ENCODE data around the gene CNTNAP2. TPM values are rescaled to one million over a fixed set of nuclear protein-coding genes. Genes with fewer than 3 reads are reported as not detected.

CNTNAP2 gene
- total and polyA plus RNA-seq, 9 of the 15 experiments (the other 6 are each of a cell fraction or from before 2014, with no cell fraction given): 0.04 to 0.62 (median 0.09) TPM; not detected in 4

DNA sequence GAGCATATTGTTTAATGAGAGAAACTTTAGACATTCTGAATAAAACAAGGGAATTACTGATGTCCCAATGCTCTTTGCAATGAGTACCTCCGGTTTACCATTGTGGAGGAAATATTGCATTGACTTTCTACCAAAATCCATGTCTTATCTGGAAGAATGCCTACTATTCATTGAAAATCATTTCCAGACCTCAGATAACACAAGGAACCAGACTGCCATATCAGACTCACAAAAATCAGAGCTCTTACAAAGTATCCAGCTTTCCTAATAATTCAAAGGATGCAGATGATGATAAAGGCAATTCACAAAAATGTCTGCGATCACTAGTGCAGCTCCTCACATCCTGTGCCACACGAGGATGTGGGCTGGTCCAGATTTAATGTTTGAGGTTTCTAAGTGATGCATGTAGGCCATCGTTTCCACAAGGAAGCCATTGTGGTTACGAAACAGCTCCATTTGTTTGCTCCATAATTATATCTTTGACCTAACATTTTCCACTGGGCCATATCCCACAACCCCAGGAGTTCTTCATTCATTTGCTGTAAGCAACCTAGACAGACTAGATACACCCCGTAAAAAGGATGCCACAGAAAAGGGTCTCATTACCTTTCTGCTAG, 1642.8 kb downstream of the CNTNAP2 start:
- Histone ChIP-seq H2AFZ (ENCODE audit: low read depth, low read length) (no peak overlapping the region), H3K4me1 (replicated peaks in 1 of 2; ENCODE audit: control insufficient read depth in 2 of 2, insufficient read depth in 2 of 2, low read length in 2 of 2) (no peaks in the 10 kb centered on the region), H3K36me3 (ENCODE audit: control insufficient read depth, insufficient read depth, low read length) (no peaks in the 10 kb centered on the region), H3K9me1 (ENCODE audit: control insufficient read depth, insufficient read depth, low read length) (no peaks in the 10 kb centered on the region), H3K9me3 (replicated peaks; ENCODE audit: control insufficient read depth, insufficient read depth, low read depth, low read length) (0 out of 2 replicates have a peak, but pooled peaks cover 8% of the 10 kb centered on the region), H3K79me2 (ENCODE audit: control insufficient read depth, insufficient read depth, low read length) (no peaks in the 10 kb centered on the region), H3K27me3 (ENCODE audit: control insufficient read depth in 2 of 2, insufficient read depth in 2 of 2, low read length in 2 of 2) (no peaks in the 10 kb centered on the region), H3K4me3 (no peak overlapping the region), H4K20me1 (replicated peaks; ENCODE audit: control insufficient read depth, insufficient read depth, low read length) (no peaks in the 10 kb centered on the region), H3K4me2 (ENCODE audit: insufficient read depth, low read length) (no peak overlapping the region), H3K9ac (ENCODE audit: insufficient read depth in 1 of 2, low read depth in 2 of 2, low read length in 2 of 2) (no peak overlapping the region), H3K27ac (ENCODE audit: extremely low read depth, low read depth, low read length) (no peak overlapping the region)
- FAIRE-seq (no peak), ATAC-seq (no peak), DNase-seq (ENCODE audit: extremely low read depth in 1 of 4, low spot score in 3 of 4) (no peak)
- intact Hi-C loops (cut with micrococcal nuclease): no loop called here
- under 1% methylated on average over 6 of the region's 6 CpGs for WGBS (ENCODE audit: insufficient coverage, low coverage, missing lambda C conversion rate)
- no TSS peak for BruUV-seq (replicated peaks)
- POLR2A ChIA-PET: interaction anchor here (0.7 kb wide), 1 partner anchor 484 kb away, joined by 3 read pairs; no protein-coding TSS in a partner anchor
- in situ Hi-C loops (cut with MboI): no loop called here
- CTCF ChIA-PET (ENCODE audit: low intra/inter-chr PET ratio): no interaction called here
- no peak for TF ChIP-seq ARID2 (IDR thresholded peaks at IDR 0.05)
- no peak for TF ChIP-seq ZNF717 (CRISPR knock-in tag; IDR thresholded peaks at IDR 0.05)
- TF ChIP-seq NR2F6 (CRISPR knock-in tag; IDR thresholded peaks at IDR 0.05): no peak
- no peak for TF ChIP-seq KLF6 (CRISPR knock-in tag; IDR thresholded peaks at IDR 0.05; ENCODE audit: borderline replicate concordance)
- TF ChIP-seq, protein P1, sequence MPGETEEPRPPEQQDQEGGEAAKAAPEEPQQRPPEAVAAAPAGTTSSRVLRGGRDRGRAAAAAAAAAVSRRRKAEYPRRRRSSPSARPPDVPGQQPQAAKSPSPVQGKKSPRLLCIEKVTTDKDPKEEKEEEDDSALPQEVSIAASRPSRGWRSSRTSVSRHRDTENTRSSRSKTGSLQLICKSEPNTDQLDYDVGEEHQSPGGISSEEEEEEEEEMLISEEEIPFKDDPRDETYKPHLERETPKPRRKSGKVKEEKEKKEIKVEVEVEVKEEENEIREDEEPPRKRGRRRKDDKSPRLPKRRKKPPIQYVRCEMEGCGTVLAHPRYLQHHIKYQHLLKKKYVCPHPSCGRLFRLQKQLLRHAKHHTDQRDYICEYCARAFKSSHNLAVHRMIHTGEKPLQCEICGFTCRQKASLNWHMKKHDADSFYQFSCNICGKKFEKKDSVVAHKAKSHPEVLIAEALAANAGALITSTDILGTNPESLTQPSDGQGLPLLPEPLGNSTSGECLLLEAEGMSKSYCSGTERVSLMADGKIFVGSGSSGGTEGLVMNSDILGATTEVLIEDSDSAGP (CRISPR knock-in tag; IDR thresholded peaks at IDR 0.05): no peak
- TF ChIP-seq FOS (IDR thresholded peaks at IDR 0.05; ENCODE audit: extremely low read depth, insufficient read length): no peak
- TF ChIP-seq POLR3A (IDR thresholded peaks at IDR 0.05; ENCODE audit: borderline replicate concordance, extremely low read depth, insufficient read depth, insufficient read length): no peak
- no peak for TF ChIP-seq ZNF668 (CRISPR knock-in tag; IDR thresholded peaks at IDR 0.05)
- TF ChIP-seq, protein P2, sequence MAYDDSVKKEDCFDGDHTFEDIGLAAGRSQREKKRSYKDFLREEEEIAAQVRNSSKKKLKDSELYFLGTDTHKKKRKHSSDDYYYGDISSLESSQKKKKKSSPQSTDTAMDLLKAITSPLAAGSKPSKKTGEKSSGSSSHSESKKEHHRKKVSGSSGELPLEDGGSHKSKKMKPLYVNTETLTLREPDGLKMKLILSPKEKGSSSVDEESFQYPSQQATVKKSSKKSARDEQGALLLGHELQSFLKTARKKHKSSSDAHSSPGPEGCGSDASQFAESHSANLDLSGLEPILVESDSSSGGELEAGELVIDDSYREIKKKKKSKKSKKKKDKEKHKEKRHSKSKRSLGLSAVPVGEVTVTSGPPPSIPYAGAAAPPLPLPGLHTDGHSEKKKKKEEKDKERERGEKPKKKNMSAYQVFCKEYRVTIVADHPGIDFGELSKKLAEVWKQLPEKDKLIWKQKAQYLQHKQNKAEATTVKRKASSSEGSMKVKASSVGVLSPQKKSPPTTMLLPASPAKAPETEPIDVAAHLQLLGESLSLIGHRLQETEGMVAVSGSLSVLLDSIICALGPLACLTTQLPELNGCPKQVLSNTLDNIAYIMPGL (CRISPR knock-in tag; IDR thresholded peaks at IDR 0.05): no peak
- TF ChIP-seq RNF2 (IDR thresholded peaks at IDR 0.05): no peak
- TF ChIP-seq SRSF9 (IDR thresholded peaks at IDR 0.05; ENCODE audit: borderline replicate concordance, low read depth, low read length): no peak
- TF ChIP-seq SMARCC2 (IDR thresholded peaks at IDR 0.05; ENCODE audit: low read depth): no peak
- no peak for TF ChIP-seq SAP30 (IDR thresholded peaks at IDR 0.05; ENCODE audit: borderline replicate concordance, insufficient read depth, low read depth, low read length, poor library complexity, severe bottlenecking)
- no peak for TF ChIP-seq PTTG1 (tag; IDR thresholded peaks at IDR 0.05; ENCODE audit: low read depth)
